Measurements from ENCODE around the gene FHOD3.

Gene FHOD3

DNA sequence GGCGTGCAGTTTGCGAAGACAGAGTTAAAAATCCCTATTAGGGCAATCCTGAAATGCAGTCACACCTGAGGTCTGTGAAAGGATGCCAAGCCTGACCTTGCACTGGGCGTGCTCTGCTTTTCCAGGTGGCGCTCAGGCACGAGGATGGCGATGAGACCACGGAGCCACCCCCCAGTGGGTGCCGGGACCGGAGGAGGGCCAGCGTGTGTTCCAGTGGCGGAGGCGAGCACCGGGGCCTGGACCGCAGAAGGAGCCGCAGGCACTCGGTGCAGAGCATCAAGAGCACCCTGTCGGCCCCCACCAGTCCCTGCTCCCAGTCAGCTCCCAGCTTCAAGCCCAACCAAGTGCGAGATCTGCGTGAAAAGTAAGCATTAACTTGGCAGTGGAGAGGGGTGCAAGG is 327.9 kb downstream of the FHOD3 start:
- TF ChIP-seq, protein P1, sequence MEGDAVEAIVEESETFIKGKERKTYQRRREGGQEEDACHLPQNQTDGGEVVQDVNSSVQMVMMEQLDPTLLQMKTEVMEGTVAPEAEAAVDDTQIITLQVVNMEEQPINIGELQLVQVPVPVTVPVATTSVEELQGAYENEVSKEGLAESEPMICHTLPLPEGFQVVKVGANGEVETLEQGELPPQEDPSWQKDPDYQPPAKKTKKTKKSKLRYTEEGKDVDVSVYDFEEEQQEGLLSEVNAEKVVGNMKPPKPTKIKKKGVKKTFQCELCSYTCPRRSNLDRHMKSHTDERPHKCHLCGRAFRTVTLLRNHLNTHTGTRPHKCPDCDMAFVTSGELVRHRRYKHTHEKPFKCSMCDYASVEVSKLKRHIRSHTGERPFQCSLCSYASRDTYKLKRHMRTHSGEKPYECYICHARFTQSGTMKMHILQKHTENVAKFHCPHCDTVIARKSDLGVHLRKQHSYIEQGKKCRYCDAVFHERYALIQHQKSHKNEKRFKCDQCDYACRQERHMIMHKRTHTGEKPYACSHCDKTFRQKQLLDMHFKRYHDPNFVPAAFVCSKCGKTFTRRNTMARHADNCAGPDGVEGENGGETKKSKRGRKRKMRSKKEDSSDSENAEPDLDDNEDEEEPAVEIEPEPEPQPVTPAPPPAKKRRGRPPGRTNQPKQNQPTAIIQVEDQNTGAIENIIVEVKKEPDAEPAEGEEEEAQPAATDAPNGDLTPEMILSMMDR (IDR thresholded peaks at IDR 0.05; ENCODE audit: low read depth, low read length) = no peak
- H3K4me3 ChIP-seq (ENCODE audit: low read depth, low read length) = no peak overlapping the region

DNA sequence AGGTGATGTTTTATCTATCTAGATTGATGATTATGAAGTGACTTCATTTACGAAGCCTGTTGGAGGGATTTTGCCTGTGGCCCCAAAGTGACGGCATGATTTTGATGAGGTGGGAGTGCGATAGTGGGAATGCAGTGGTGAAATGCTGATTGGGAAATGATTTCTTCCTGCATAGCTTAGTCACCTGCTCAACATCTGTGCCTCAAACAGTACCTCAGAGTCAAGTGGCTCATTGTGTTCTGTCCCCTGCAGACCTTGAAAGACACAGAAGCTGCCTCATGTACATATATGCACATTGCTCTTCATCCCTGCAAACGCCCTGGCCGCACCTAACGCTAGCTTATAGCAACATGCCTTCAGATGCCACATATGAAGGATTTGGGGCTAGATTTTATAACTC is 330.1 kb downstream of the FHOD3 start:
- TF ChIP-seq, protein P1 (IDR thresholded peaks at IDR 0.05; ENCODE audit: low read depth, low read length) = no peak

DNA sequence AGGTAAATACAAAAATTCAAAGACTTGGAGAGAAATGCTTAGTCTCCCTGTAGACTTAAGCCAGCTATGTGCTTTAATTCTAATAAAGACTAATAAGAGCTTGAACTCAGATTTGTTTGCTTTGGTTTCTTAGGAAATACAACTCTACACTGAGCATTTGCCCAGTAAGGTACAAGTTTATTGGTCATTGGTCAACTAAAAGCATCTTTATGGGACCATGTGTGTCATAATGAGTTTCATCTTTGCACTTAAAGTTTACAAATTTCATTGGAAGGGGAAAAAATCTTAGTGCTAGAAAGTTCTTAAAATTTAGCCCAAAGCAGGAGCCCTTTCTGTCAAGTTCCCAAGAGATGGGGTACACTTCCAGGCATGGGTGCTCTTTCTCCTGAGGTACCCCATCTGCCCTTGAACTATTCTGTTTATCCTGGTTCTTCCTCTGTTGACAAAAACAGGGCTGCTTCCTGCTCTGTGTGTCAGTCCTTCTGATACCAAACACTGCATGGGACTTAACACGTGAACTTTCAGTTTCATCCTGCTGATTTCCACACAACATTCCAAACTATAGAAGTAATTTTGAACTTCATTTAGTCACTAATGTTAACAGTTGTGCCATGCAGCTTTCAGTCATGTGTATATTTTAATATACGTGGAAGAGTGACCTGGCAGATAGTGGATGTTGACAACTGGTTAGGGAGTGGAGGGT is 331.1 kb downstream of the FHOD3 start:
- TF ChIP-seq, protein P1 (IDR thresholded peaks at IDR 0.05; ENCODE audit: low read depth, low read length) = no peak
- no peak overlapping the region for H3K4me3 ChIP-seq (ENCODE audit: low read depth, low read length)

More for the DNA sequence above, 330.1 kb downstream of the FHOD3 start:
- no peak overlapping the region for H3K4me3 ChIP-seq (ENCODE audit: low read depth, low read length)

DNA sequence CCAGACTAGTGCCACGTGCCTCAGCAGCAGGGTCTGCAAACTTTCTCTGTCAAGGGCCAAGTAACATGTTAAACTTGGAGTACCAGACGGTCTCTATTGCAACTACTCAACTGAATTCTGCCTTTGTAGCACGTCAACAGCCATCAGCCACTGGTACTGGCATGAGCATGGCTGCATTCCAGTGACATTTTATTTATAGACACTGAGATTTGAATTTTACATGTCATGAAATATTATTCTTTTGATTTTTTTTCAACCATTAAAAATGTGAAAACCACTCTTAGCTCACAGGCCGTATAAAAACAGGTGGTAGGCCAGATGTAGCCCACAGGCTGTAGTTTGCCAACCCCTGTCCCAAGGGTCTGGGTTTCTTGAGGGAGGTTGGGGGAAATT is 331.6 kb downstream of the FHOD3 start:
- TF ChIP-seq, protein P1 (IDR thresholded peaks at IDR 0.05; ENCODE audit: low read depth, low read length) = no peak
- no peak overlapping the region for H3K4me3 ChIP-seq (ENCODE audit: low read depth, low read length)

DNA sequence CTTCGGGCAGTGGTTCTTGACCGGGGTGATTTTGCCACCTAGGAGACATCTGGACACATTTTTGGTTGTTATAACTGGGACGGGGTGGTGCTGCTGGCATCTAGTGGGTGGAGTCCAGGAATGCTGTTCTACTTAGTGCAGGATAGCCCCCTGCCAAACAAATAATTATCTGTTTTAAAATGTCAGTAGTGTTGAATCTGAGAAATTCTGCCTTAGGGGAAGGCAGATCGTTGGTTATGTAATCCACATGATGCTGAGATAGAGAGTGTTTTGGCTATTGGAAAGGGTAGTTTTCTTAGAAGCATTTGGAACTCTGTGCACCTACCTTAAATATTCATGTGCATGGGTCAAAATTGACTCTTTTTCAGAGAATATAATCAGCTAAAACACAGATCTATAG is 332.3 kb downstream of the FHOD3 start:
- no peak overlapping the region for H3K4me3 ChIP-seq (ENCODE audit: low read depth, low read length)
- TF ChIP-seq, protein P1 (IDR thresholded peaks at IDR 0.05; ENCODE audit: low read depth, low read length) = no peak

DNA sequence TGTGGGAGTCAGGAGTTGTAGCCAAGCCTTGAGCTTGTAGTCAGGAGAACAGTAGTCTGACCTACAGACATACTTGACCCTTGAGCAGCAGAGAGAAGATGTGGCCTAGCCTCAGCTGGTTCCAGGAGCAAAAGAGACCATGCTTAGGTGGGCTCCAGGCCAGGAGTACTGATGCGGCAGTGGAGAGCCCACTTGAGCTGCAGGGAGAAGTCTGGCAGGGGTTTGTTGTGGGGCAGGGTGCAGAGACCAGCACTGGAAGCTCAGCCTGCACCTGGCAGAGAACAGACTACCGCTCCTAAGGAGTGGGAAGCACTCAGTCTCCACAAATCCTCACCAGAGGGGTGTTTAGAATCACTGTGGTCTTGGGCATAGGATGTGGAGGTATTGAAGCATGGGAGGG is 333.4 kb downstream of the FHOD3 start:
- TF ChIP-seq, protein P1 (IDR thresholded peaks at IDR 0.05; ENCODE audit: low read depth, low read length) = no peak
- H3K4me3 ChIP-seq (ENCODE audit: low read depth, low read length) = no peak overlapping the region

DNA sequence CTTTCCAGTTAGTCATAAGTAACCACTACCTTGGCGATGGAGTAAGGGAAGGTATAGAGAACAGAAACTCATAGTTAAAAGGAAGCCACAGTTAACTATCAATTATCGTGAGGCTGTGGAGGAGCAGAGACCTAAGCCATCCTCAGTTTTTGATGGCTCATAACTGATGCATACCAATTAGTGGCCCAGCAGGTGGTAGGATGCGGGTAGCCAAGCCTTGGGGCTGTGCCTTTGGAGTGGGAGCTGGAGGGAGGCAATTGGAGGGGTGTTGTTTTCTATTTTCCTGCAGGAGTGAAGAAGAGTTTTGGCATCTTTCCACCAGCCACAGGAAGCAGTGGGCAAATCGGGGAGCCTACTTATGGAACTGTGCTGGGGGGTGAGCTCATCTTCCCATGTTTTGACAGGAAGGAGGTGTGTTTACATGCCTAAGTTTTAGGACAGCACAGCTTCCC is 336.5 kb downstream of the FHOD3 start:
- H3K4me3 ChIP-seq (ENCODE audit: low read depth, low read length) = no peak overlapping the region
- TF ChIP-seq, protein P1 (IDR thresholded peaks at IDR 0.05; ENCODE audit: low read depth, low read length) = no peak
